Suppressor macrophage (primary cell): ENCODE results near the gene ILKAP.

Experiments
- DNase-seq, 4 experiments: peaks; one replicate each; pipeline ENCODE4 v3.0.0-alpha.2; 2020 to 2022
- total RNA-seq, 17 experiments: gene quantifications; one replicate each; lab custom pipeline; 2026; ENCODE audit warnings: mixed read lengths in 6 of 17, inconsistent platforms in 3 of 17; lab: John Stamatoyannopoulos, UW

ILKAP gene, protein sequence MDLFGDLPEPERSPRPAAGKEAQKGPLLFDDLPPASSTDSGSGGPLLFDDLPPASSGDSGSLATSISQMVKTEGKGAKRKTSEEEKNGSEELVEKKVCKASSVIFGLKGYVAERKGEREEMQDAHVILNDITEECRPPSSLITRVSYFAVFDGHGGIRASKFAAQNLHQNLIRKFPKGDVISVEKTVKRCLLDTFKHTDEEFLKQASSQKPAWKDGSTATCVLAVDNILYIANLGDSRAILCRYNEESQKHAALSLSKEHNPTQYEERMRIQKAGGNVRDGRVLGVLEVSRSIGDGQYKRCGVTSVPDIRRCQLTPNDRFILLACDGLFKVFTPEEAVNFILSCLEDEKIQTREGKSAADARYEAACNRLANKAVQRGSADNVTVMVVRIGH
- 12.4 to 26.8 (median 18.0) reads per million in 17 experiments for total RNA-seq

DNA sequence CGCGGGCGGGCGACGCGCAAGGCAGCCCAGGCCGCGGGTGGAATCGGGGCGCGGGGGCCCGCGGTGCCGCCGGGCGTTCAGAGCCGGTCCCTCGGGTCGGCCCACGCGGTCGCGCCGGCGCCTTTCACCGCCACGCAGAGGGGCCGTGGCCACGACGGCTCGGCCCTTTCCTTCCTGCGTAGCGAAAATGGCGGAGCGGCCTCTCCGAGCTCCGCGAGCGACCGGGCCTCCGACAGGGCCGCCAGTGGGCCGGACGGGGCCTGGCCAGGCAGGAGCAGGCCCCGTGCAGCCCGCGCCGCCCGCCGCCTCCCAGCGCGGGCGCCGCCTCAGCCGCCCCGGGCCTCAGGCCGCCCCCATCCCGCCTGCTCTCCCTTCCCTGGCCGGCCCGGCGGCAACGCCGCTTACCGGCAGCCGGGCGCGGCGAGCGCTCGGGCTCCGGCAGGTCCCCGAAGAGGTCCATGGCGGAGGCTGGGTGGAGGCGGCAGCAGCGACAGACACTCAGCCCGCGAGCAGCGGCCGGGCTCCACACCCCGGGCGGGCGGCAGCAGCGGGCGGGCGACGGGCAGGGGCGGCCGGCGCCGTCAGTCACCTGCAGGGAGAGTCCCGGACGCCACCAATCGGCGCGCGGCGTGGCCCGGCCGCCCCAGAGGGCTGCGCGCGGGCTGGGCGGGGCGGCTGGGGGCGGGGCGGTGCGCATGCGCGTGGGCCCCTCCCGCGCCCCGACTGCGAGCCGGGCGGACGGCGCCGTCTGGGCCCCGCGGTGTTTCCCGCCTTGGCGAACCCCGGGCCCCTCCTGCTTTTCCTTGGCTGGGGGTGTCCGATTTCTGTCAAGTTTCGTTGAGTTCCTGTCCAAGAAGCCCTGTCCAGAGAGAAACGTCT lies at the start of gene ILKAP:
Gene ILKAP, minus strand, starts transcription at position 602 of the 879 bp plus-strand sequence. Its CDS starts 142 bp downstream, at position 460.
- peak; percentile 93 to 97 (median 96) for DNase-seq

DNA sequence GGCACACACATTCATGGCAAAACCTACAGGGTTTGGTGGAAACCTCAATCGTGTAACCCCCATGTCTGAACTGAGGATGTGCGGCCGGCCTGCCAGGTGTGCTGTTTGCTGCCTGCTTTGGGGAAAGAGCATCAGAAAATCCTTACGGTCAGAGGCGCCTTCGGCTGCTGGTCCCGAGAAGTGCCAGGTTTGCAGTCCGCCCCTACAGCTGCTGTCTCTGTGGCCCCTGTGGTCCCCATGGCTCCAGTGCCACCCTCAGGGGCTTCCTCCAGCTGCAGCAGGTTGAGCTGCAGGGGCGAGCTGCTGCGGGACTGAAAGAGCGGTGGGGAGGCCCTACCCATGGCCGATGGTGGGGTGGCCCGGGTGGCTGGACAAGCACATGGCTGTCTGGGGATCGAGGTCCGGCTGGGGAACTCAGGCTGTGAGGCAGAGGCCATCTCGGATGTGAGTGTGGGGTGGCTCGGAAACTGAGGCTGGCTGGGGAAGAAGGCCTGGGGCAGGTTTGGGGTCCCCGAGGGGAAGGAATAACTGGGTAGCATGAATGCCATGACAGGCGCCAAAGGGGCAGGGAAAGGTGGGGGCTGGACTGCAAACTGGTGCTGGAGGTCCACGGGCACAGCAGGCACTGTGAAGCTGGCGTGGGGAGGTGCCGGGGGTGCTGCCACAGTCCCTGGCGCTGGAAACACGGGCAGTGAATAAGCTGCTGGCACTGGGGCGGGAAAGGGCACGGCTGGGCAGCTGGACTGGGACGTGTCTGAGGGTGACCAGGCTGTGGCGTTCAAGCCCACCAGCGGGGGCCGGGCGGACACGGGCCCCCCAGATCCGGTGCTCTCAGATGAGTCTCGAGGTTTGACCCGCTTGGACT lies 49.5 kb upstream of the ILKAP start:
- no peak for DNase-seq

DNA sequence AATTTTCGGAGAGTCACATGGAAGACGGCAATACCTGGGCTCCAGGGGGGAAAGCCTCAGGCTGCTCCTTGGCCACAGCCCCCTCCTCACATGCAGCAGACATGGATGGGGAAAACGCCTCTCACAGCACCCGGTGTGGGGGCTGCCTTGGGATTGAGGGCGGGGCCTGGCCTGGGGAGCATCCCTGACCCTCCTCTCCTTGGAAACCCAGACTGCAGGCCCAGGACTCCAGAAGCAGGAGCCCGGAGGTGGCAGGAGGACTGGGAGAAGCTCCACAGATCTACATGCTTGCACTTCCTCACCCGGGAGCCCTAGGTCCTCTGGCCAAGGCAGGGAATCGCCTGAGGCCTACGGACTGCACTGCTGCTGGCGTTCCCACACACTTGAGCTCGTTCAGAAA lies 48.5 kb upstream of the ILKAP start:
- no peak for DNase-seq

DNA sequence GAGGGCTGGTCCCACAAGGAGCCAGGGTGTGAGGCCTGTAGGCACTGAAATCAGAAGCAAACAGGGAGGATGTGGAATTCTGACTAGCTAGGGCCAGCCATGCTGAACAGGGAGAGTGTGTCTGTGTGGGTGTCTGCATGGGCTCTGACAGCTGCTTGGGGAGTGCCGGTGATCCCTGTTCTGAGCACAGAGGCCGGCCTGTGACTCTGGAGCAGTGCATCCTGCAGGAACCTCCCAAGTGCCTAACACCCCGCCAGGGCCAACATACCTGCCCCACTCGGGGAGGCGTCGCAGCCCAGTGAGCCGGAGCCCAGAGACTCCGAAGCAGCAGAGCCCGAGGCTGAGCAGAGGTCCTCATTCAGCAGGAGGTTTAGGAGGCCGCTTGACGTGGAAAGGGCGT lies 47.8 kb upstream of the ILKAP start:
- DNase-seq, result no peak

DNA sequence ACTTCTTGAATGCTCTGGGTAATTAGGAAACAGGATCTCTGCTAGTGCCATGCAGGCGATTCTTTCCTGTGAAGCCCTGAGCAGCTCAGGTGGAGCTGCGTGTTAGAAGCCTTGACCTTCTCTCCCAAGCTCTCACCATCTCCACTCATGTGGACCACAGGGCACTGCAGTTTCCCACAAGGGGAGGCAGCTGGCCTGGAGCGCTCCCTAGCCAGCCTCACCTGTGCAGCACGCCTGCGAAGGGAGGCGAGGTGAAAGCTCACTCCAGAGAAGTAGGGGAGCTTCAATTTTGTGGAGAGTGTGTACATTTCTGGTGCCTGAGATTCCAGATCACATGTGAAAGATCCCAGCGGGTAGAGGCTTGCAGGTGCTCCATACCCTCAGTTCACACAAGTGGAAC lies 47.4 kb upstream of the ILKAP start:
- no peak for DNase-seq

DNA sequence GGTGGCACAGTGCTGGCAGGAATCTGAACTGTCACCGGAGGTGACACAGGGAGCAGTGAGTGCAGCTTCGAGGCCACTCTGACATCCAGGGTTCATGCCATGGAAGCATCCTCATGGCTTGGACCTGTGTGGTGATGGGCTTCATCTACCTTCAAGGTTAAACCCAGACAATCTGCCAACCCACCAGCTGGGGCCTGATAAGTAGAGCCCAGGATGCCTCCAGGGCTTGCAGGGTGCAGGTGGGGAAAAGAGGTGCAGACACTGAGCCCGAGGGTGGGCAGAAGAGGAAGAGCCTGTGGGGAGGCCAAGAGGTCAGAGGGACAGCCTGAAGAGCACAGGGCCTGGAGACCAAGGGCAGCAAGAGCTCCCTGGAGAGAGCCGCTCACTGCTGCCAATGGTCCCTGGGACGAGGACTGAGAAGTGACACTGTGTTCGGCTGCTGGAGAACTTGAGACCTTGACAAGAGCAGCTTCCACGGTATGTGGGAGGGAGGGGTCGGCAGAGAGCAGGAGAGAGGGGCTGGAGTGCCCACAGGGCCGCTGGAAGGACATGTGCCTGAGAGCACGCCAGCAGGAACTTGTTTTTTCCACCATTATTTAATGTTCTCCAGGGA lies 44.5 kb upstream of the ILKAP start:
- no peak for DNase-seq

DNA sequence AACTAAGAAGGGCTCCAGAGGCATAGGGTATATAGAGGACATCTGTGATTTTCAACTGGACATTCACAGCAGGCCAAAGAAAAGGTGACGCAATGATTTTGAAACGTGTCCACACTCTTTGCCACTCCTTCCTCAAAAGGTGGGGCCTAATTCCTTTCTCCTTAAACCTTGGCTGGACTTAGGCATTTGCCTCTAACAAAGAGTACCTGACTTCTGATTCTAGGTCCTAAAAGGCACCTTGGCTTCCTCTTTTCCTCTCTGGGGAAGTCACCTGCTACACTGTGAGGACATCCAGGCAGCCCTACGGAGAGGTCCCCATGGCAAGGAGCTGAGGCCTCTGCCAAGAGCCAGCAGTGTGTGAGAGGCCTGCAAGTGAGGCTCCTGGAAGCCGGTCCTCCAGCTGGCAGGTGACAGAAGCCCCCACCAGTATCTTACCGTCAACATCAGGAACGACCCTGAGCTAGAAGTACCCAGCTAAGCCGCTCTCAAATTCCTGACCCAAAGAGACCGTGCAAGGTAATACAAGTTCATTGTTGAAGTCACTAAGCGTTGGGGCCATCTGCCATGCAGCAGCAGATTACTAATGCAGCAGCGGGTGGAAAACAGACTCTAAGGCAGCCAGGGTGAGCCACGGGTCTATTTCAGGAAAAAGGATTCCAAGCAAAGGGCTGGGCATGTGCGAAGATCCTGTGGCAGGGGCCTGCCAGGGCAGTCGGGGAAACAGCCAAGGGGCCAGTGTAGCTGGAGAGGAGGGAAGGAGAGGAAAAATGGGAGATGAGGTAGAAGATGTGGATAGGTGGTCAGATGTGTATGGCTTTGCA lies 43.7 kb upstream of the ILKAP start:
- no peak for DNase-seq

DNA sequence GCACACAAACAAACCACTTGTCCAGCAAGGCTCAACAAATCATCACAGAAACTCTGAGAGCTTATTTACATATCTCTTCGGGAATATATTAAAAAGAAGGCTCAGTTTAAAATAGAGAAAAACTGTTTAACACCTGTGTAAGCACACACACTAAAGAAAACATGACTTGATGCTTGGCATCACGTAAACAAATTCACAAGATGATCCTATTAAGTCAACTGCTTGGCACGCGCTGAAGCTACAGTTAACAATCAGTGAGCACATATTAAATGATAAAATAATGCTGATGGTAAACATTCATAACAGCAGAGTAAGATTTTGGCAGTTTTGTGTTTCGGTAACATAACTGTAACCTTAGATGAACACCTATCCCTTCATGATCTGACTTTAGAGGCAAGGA lies 40.7 kb upstream of the ILKAP start:
- DNase-seq, result no peak

DNA sequence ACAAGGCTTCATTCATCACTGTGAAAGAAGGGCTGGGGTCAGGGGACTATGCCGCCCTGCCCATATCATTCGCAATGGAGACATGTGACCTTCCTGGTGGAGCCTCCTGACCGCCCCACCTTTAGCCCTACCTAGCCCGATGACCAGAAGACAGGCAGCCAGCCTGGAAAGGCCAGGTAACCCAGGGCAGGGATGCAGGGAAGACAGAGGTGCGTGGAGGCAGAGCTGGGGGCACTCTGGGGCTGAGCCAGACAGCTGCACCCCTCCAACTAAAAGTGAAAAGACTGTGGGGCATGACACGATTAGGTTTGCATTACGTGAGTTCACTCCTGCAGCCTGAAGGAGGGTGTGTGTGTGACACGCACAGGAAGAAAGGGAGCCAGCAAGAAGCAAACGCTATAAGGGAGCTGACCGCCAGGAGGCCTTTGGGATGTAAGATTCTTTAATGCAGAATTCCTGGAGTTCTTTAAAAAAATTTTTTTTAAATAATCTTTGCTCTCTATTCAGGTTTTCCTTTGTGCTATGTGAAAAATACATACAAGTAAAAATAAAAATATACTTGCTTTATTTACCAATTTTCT lies 40.1 kb upstream of the ILKAP start:
- no peak for DNase-seq

DNA sequence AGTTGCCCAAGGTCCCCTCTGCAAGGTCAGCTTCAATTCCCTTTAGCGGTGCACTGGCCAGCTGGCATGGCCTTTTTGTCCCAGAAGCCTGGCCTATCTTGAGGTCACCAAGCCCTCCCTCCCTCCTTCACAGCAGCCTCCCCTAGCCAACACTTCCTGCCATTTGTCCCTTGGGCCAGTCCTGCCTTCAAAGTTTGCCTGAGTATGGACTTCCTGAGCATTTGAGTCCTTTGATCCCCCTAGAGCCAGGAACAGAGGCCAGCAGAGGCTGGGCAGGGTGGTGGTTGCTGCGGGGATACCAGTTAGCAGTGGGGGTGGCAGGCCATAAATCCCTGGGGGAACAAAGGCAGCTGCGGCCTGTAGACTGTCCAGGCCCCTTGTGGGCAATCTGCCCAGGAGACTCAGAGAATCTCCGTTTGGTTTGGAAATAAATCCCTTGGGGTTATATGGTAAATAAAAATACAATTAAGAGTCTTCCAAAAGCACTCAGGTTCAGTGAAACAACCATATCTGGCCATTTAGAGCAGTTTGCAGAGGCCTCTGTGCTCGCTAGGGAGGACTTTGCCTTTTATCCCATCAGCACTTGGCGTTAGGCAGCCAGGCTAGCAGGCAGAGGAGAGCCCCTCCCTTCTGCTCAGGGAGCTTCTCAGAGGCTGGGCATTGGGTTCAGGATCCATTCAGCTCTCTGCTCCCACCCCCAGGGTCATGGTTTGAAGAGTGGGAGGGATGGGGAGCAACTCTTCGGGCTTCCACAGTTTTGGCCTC lies 39.4 kb upstream of the ILKAP start:
- no peak for DNase-seq

DNA sequence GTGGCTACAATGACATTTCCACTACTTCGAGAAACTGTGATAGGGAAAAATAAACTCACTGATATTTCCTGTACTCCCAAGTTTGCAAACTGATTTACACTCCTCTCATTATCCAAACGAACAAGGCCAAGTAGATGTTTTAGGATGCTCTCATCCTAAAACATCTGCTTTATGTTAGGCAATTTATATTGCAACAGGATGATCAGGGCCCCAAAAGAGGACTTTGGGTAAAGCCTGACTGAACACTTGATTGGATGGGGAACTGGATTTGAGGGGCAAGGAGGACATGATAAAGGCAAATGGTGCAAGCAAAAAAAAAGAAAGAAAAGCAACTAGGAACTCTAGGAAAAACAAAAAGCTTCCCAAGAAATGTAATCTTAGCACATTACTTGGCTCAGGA lies 38.5 kb upstream of the ILKAP start:
- DNase-seq, result no peak

DNA sequence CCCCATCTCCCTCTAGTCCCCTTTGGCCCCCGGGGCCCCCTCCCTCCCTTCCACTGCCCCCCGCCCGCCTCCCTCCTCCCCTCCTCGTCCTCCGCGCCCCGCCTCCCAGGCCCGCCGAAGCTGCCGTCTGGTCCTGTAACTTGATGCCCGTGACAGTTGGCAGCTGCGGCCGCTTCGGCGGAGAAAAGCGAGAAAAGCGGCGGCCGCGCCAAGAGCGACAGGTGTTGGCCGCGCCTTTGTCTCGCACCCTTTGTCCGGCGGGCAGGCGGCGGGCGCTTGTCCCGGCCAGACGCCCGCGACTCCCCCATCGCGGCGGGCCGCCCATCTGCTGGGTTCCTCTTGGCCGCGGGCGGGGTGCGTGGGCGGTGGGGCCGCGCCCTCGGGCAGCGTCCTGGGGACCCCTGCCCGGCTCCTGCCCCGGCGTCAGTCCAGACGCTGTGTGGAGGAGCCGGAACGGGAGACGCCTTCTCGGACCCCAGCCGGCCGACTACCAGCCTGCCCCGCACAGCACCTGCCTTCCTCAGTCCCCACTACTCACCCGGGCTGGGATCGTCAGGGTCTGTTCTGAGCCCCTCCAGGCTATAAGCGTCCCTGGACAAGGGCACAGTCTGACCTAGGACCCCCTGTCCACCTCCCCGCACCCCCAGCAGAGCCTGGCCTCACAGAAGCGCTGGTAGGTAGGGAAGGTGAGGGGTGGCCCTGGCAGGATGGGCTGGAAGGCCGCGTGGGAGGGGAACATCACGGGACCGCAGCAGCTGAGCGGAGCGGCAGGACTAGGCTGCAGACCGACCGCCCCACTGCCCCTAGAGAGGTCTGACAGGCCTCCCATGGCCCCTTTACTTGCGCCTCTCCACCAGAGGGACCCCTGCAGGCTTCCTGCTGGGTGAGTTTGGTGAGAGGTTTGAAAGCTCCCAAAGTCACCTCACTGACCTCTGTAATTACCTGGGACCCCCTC lies 37.5 kb upstream of the ILKAP start:
- peak in 2 of 4 experiments; percentile 25 to 30 for DNase-seq

DNA sequence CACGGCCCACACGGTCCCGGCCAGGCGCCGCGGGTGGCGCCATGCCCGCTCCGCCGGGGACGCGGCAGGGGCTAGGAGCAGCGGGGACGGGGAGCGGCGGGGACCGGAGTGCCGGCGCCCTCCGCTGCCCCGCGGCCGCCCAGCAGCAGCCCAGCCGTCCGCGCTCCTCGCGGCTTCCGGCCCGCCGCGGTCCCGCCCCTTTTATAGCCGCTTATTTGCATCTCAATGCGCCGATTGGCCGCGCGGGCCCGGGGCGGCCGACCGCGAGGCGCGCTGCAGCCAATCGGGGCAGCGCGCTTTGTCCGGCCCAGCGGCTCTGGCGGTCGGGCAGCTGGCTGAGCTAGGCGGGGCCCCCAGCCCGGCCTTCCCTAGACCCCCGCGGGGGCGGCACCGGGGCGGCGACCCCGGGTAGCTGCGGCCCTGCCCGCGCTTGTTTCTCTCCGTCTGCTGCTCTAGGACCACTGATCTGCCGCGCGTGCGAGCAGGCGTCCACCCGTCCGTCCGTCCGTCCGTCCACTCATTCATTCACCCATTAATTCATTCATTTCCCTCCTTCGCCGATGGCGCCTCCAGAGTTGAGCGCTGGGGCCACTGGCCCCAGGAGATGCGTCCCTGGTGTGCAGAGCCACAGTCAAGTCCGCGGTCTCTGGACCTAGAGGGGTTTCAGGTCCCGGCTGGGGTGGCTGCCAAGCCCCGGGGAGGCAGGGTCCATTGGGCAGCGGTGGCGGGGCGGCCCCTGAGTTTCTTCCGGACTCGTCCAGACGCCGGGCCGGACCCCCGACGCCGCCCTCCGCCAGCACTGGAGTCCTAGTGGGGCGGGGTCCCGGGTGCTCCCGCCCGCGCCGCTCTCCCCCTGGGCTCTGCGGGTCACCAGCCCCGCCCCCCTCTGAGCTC lies 36.6 kb upstream of the ILKAP start, which contains the start of gene HES6:
Gene HES6, minus strand, starts transcription at position 176 of the 894 bp plus-strand sequence. Its CDS starts 133 bp downstream, at position 43.
- DNase-seq, result peak; percentile 94 to 98 (median 96)

DNA sequence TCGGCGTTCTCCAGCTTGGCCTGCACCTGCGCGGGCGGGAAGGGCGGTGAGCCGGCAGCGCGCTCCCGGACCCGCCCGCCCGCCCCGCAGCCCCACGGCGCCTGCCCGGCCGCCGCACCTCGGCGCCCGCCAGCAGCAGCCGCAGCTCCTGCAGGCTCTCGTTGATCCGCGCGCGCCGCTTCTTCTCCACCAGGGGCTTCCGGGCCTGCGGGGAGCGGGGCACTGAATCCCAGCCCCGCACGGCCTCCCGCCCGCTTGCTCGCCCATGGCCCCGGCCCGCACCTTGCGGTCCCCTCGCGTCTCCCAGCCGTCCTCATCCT lies 36.0 kb upstream of the ILKAP start:
- peak; percentile 17 to 59 (median 38) for DNase-seq

DNA sequence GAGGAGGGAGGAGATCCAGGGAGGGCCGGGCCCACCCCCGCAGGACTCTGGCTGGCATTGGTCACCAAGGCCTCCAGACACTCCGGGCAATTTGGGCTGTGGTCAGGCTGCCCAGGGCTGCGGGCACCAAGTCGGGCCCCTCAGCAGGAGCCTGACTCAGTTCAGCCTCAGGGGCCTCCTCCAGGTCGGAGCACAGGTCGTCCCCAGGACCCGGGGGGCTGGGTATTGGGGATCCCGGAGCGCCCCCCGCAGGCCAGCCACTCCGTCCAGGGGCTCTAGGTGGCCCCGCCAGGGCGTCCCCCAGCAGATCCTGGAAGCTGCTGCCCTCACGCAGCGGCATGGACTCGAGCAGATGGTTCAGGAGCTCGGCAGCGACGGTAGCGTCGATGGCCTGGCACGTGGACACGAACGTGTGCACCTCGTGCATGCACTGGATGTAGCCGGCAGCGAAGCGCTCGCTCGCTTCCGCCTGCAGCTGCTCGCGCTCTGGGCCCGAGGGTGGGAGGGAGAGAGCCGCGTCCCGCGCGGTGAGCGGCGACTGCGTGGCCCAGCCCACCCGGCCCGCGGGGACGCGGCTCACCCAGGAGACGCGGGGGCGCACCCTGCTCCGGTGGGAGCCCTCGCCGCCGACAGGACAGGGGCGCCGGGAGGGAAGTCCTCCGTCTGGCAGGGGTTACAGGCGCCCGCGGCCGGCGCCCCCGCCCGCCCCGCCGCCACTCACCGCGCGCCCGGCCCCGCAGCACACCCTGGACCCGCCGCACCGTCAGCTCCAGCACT lies 35.5 kb upstream of the ILKAP start:
- DNase-seq, result peak; percentile 40 to 74 (median 60)

DNA sequence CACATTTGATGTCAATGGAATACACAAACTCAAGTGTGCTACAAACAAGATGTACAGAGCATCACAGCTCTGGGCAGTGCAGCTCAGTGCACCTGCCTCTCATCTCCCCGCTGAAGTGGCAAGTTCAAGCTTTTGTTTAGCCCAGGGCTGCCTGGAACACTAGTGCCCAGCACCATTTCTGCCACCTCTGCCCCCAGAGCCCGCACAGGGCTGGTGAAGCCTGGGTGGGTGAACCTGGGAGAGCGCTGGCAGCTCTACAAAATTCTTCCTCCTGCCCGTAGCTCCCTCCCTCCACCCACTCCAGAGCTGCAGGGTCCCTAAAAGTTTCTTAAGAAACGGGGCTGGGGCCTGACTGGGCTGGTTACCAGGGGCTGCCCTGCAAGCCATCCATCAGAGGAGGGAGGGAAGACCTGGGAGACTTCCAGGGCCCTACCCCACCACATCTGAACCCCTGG lies 34.8 kb upstream of the ILKAP start:
- no peak for DNase-seq
